ENCODE results near the gene RAB40B. TPM values are rescaled to one million over a fixed set of nuclear protein-coding genes. Genes with fewer than 3 reads are reported as not detected.

The RAB40B gene
- polyA plus RNA-seq, 6 donors from 2014 or later, result 1.2 to 3.0 (median 2.3) TPM

GRCh38 chr17:82729479-82730260 is 31.2 kb upstream of the RAB40B start:
- Mint-ChIP-seq H3K36me3 (peaks cover 20 to 26% of the 10 kb centered on the region in 2 donors), H3K27ac (no peak overlapping the region), H3K4me3 (no peak overlapping the region)

DNA sequence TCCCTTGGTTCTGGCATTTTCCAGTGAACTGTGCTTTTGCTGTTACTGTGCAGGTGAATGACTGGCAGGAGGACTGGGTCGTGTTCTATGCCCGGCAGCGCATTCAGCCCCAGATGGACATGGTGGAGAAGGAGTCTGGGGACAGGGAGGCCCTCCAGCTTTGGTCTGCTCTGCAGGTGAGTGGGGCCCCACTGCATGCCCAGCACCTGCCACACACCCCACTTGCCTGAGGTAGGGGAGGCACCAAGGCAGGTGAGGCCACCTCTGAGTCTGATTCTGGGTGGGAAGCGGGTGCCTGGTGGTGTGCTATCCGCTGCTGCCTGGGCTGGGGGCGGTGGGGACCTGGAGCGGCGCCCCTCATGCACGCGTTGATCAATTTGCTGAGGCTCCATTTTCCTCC is 27.9 kb upstream of the RAB40B start:
- no peak overlapping the region for H3K4me3 Mint-ChIP-seq
- peaks cover 0 to 6% (median 0%) of the 10 kb centered on the region in 3 donors for H3K4me1 Mint-ChIP-seq
- DNase-seq (no peak), ATAC-seq (ENCODE audit: low read depth in 2 of 2) (no peak)
- no peaks in the 10 kb centered on the region for H3K9me3 Mint-ChIP-seq
- peak overlapping the region in 2 of 6 donors; percentile 12 to 34 for H3K27ac Mint-ChIP-seq
- H3K27me3 Mint-ChIP-seq, result no peaks in the 10 kb centered on the region
- peaks cover 19 to 22% of the 10 kb centered on the region in 2 donors for H3K36me3 Mint-ChIP-seq

More at GRCh38 chr17:82729479-82730260, 31.2 kb upstream of the RAB40B start:
- H3K27me3 Mint-ChIP-seq, result no peaks in the 10 kb centered on the region
- DNase-seq (no peak), ATAC-seq (ENCODE audit: low read depth in 2 of 2) (no peak)
- peaks cover 4 to 16% (median 9%) of the 10 kb centered on the region in 7 donors for H3K9me3 Mint-ChIP-seq
- H3K4me1 Mint-ChIP-seq, result no peaks in the 10 kb centered on the region

- DNase-seq (no peak), ATAC-seq (ENCODE audit: low read depth in 2 of 2) (no peak)
- Mint-ChIP-seq H3K27ac (peak overlapping the region in 1 of 6 donors; percentile 39), H3K27me3 (no peaks in the 10 kb centered on the region), H3K4me3 (no peak overlapping the region), H3K4me1 (peaks cover under 1 to 6% (median 4%) of the 10 kb centered on the region in 3 donors), H3K9me3 (no peaks in the 10 kb centered on the region), H3K36me3 (peaks cover 19 to 20% of the 10 kb centered on the region in 2 donors)
Measured at GRCh38 chr17:82723169-82723807, 24.8 kb upstream of the RAB40B start.

- DNase-seq (no peak), ATAC-seq (ENCODE audit: low read depth in 2 of 2) (no peak)
- peaks cover 14 to 16% of the 10 kb centered on the region in 2 donors for H3K36me3 Mint-ChIP-seq
- H3K4me3 Mint-ChIP-seq, result no peak overlapping the region
- H3K27ac Mint-ChIP-seq, result no peak overlapping the region
- H3K4me1 Mint-ChIP-seq, result peaks cover 8 to 13% (median 12%) of the 10 kb centered on the region in 3 donors
- H3K9me3 Mint-ChIP-seq, result no peaks in the 10 kb centered on the region
- no peaks in the 10 kb centered on the region for H3K27me3 Mint-ChIP-seq
Measured at GRCh38 chr17:82722341-82723013, 24.0 kb upstream of the RAB40B start.

- ATAC-seq (ENCODE audit: low read depth in 2 of 2) (no peak), DNase-seq (no peak)
- peak overlapping the region in 1 of 8 donors; percentile 47 for H3K4me3 Mint-ChIP-seq
- H3K27me3 Mint-ChIP-seq, result no peaks in the 10 kb centered on the region
- H3K4me1 Mint-ChIP-seq, result peaks cover 17 to 26% (median 25%) of the 10 kb centered on the region in 3 donors
- H3K27ac Mint-ChIP-seq, result no peak overlapping the region
- H3K36me3 Mint-ChIP-seq, result peaks cover 9 to 11% of the 10 kb centered on the region in 2 donors
- H3K9me3 Mint-ChIP-seq, result no peaks in the 10 kb centered on the region
Measured at GRCh38 chr17:82720204-82720603, 21.7 kb upstream of the RAB40B start.

GRCh38 chr17:82718986-82719685 is 20.6 kb upstream of the RAB40B start:
- Mint-ChIP-seq H3K4me1 (peaks cover 17 to 28% (median 25%) of the 10 kb centered on the region in 3 donors), H3K27ac (no peak overlapping the region), H3K4me3 (peak overlapping the region in 7 of 8 donors; percentile 3 to 95 (median 85)), H3K9me3 (no peaks in the 10 kb centered on the region), H3K36me3 (peaks cover 9 to 11% of the 10 kb centered on the region in 2 donors), H3K27me3 (no peaks in the 10 kb centered on the region)
- DNase-seq, result no peak
- ATAC-seq (ENCODE audit: low read depth in 2 of 2), result no peak

- H3K27ac Mint-ChIP-seq, result peak within 1 kb of the TSS; percentile 79 to 96 (median 87)
- ATAC-seq (ENCODE audit: low read depth in 2 of 2) (peak; percentile 91 to 94), DNase-seq (peak; percentile 80)
- H3K4me3 Mint-ChIP-seq, result peak within 1 kb of the TSS; percentile 85 to 99 (median 94)
- H3K27me3 Mint-ChIP-seq, result no peaks in the 10 kb centered on the region
- peaks cover 12 to 28% (median 25%) of the 10 kb centered on the region in 3 donors for H3K4me1 Mint-ChIP-seq
- H3K36me3 Mint-ChIP-seq, result no peaks in the 10 kb centered on the region
- no peaks in the 10 kb centered on the region for H3K9me3 Mint-ChIP-seq
Measured at GRCh38 chr17:82716203-82717010, 17.9 kb upstream of the RAB40B start, which contains the start of gene FN3KRP. Gene FN3KRP, plus strand, starts transcription at chr17:82716706. Its CDS starts 50 bp downstream, at chr17:82716756.

- peaks cover 13 to 27% (median 26%) of the 10 kb centered on the region in 3 donors for H3K4me1 Mint-ChIP-seq
- ATAC-seq (ENCODE audit: low read depth in 2 of 2) (no peak), DNase-seq (no peak)
- peak overlapping the region in 2 of 6 donors; percentile 47 to 55 for H3K27ac Mint-ChIP-seq
- H3K36me3 Mint-ChIP-seq, result no peaks in the 10 kb centered on the region
- H3K9me3 Mint-ChIP-seq, result no peaks in the 10 kb centered on the region
- H3K27me3 Mint-ChIP-seq, result no peaks in the 10 kb centered on the region
- peak overlapping the region in 3 of 8 donors; percentile 64 to 84 (median 73) for H3K4me3 Mint-ChIP-seq
Measured at GRCh38 chr17:82713071-82713723, 14.7 kb upstream of the RAB40B start.

- DNase-seq (no peak), ATAC-seq (ENCODE audit: low read depth in 2 of 2) (no peak)
- Mint-ChIP-seq H3K4me3 (no peak overlapping the region), H3K27ac (peak overlapping the region in 1 of 6 donors; percentile 65), H3K9me3 (no peaks in the 10 kb centered on the region), H3K4me1 (peaks cover 8 to 17% (median 12%) of the 10 kb centered on the region in 3 donors), H3K27me3 (no peaks in the 10 kb centered on the region), H3K36me3 (no peaks in the 10 kb centered on the region)
Measured at GRCh38 chr17:82710499-82711232, 12.2 kb upstream of the RAB40B start.

DNA sequence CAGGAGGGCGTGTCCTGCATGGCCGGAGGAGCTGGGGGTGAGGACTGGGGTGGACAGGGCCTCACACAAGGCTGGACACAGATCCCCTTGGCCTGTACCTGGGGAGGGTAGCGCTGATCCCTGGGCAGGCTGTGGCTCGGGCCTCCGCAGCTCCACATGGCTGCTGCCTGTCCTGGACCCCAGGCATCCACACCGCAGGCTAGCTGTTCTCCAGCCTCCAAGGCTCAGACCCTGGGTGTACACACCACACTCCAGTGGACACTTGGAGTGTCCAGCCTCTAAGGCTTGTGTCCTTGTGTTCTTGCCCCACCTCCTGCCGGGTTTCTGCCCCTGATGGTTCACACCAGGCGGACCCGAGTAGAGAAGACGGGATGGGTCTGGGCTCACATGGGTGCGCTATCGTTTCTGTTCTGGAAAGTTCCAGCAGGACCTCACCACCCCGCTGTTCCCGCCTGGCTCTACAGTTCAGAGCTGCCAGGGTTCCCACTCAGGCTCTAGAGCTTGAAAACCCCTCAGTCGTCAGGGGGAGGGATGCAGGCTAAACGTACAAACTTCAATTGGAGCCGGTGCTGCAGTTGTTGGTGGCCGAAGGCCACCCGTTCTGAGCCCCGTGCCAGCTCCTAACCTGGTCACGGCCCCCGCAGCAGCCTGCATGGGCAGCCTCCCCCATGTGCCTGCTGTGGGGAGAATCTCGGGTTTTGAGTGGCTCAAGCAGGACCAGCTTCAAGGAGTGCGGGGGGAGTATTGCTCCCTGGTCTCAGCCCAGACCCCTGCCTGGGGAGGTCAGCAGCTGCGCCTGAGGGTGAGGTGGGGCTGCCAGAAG is 11.4 kb upstream of the RAB40B start:
- Mint-ChIP-seq H3K36me3 (no peaks in the 10 kb centered on the region), H3K4me1 (peaks cover 8 to 12% (median 12%) of the 10 kb centered on the region in 3 donors), H3K9me3 (no peaks in the 10 kb centered on the region), H3K4me3 (peak overlapping the region in 2 of 8 donors; percentile 16 to 32), H3K27me3 (no peaks in the 10 kb centered on the region), H3K27ac (no peak overlapping the region)
- DNase-seq (no peak), ATAC-seq (ENCODE audit: low read depth in 2 of 2) (no peak)
